A673 (cell line): ENCODE measurements around the gene NCKIPSD. TPM values are rescaled to one million over a fixed set of nuclear protein-coding genes. Genes with fewer than 3 reads are reported as not detected.

ENCODE experiments used
- BruUV-seq: library from RNA; stranded (reverse); fragments of 400-500 nt; replicated peaks from 2 replicates; lab custom pipeline; 2021; lab: Mats Ljungman, UMichigan
- CTCF ChIA-PET: fragments of 300-600 bp; sonication (Branson Sonifier 250); formaldehyde crosslinking; loops from one replicate; lab custom pipeline; 2022; ENCODE audit warnings: antibody characterized with exemption; lab: Charles Lee
- POLR2A ChIA-PET: fragments of 300-600 bp; sonication (Branson Sonifier 250); formaldehyde crosslinking; loops from one replicate; lab custom pipeline; 2022; ENCODE audit warnings: antibody characterized with exemption; ENCODE audit not compliant: low non-redundant PET; lab: Charles Lee
- DNase-seq: peaks from one replicate; pipeline ENCODE4 v3.0.0-alpha.2; 2015; ENCODE audit warnings: low spot score
- H3K27ac ChIP-seq: fragments of 200-600 bp; sonication (generic); 2 replicates; pipeline ENCODE4 v1.5.1; 2016; ENCODE audit warnings: mixed run types, low read depth, mild to moderate bottlenecking, mixed read lengths, antibody characterized with exemption, low read length; ENCODE audit not compliant: poor library complexity, severe bottlenecking
- H3K27me3 ChIP-seq: fragments of 200-600 bp; sonication (generic); replicated peaks from 2 replicates; pipeline ENCODE4 v1.6.1; 2017; ENCODE audit warnings: mixed run types, low read depth, mild to moderate bottlenecking, mixed read lengths, antibody characterized with exemption, low read length; ENCODE audit not compliant: insufficient read depth, poor library complexity
- H3K36me3 ChIP-seq: fragments of 200-600 bp; sonication (generic); 2 replicates; pipeline ENCODE4 v1.6.1; 2016; ENCODE audit warnings: mixed run types, mild to moderate bottlenecking, mixed read lengths, antibody characterized with exemption, low read length; ENCODE audit not compliant: insufficient read depth, poor library complexity, severe bottlenecking
- H3K4me1 ChIP-seq: fragments of 200-600 bp; sonication (generic); 2 replicates; pipeline ENCODE4 v1.6.1; 2017; ENCODE audit warnings: mixed run types, mild to moderate bottlenecking, mixed read lengths, antibody characterized with exemption, low read length; ENCODE audit not compliant: insufficient read depth, poor library complexity, severe bottlenecking
- H3K4me3 ChIP-seq: fragments of 200-600 bp; sonication (generic); 2 replicates; pipeline ENCODE4 v1.5.1; 2016; ENCODE audit warnings: low read depth, mixed run types, mild to moderate bottlenecking, mixed read lengths, low read length; ENCODE audit not compliant: poor library complexity, severe bottlenecking
- H3K9me3 ChIP-seq: fragments of 200-600 bp; sonication (generic); 2 replicates; pipeline ENCODE4 v1.6.1; 2016; ENCODE audit warnings: mixed run types, low read depth, mild to moderate bottlenecking, mixed read lengths, antibody characterized with exemption, low read length; ENCODE audit not compliant: poor library complexity, severe bottlenecking
- CTCF ChIP-seq: fragments of 300-800, 200-600 bp; sonication (generic); conservative IDR thresholded peaks from 2 replicates; pipeline ENCODE4 v1.5.1; 2017; ENCODE audit warnings: low read depth, mild to moderate bottlenecking, antibody characterized with exemption, low read length, moderate library complexity, mixed read lengths
- EZH2 ChIP-seq: fragments of 200-600 bp; sonication (generic); IDR thresholded peaks from 2 replicates; pipeline ENCODE4 v1.6.1; 2017; ENCODE audit warnings: borderline replicate concordance, low read depth, mild to moderate bottlenecking, mixed read lengths, antibody characterized with exemption, low read length; ENCODE audit not compliant: poor library complexity, severe bottlenecking
- intact Hi-C: fragments of 100-400 bp; cut with micrococcal nuclease; formaldehyde crosslinking; loops from one replicate; pipeline ENCODE4 v1.10.0; 2022; ENCODE audit not compliant: unreplicated experiment
- total RNA-seq: library from RNA; stranded (reverse); gene quantifications from 2 replicates; pipeline ENCODE4 v1.2.3, GENCODE V29; 2021

The NCKIPSD gene
- total RNA-seq, 1 experiment from 2014 or later: 15.0 TPM

- no peak for DNase-seq
- no TSS peak for BruUV-seq
- CTCF ChIA-PET: no interaction called here
- POLR2A ChIA-PET: no interaction called here
- H3K27me3 ChIP-seq: no peaks in the 10 kb centered on the region
- H3K36me3 ChIP-seq: peaks cover 3% of the 10 kb centered on the region
- no peak overlapping the region for H3K4me3 ChIP-seq
- TF ChIP-seq EZH2 (no peak), CTCF (no peak)
- no peaks in the 10 kb centered on the region for H3K9me3 ChIP-seq
- intact Hi-C loops: no loop called here
- H3K27ac ChIP-seq: no peak overlapping the region
- H3K4me1 ChIP-seq: peaks cover 16% of the 10 kb centered on the region
Measured at GRCh38 chr3:48681541-48681880, 4.2 kb downstream of the NCKIPSD start.

GRCh38 chr3:48680811-48681540, 4.7 kb downstream of the NCKIPSD start:
- Histone ChIP-seq H3K9me3 (no peaks in the 10 kb centered on the region), H3K27ac (no peak overlapping the region), H3K4me1 (peaks cover 16% of the 10 kb centered on the region), H3K36me3 (peaks cover 3% of the 10 kb centered on the region), H3K4me3 (no peak overlapping the region), H3K27me3 (no peaks in the 10 kb centered on the region)
- intact Hi-C loops: no loop called here
- ChIA-PET CTCF (no interaction called here), POLR2A (no interaction called here)
- TF ChIP-seq EZH2: no peak
- no peak for DNase-seq
- no TSS peak for BruUV-seq

- no peak overlapping the region for H3K4me3 ChIP-seq
- POLR2A ChIA-PET: no interaction called here
Measured at GRCh38 chr3:48679411-48680391, 6.0 kb downstream of the NCKIPSD start.

More at GRCh38 chr3:48679411-48680391, 6.0 kb downstream of the NCKIPSD start:
- Histone ChIP-seq H3K27ac (no peak overlapping the region), H3K4me1 (peaks cover 14% of the 10 kb centered on the region), H3K36me3 (peaks cover 3% of the 10 kb centered on the region), H3K9me3 (no peaks in the 10 kb centered on the region), H3K27me3 (no peaks in the 10 kb centered on the region)
- no TSS peak for BruUV-seq
- intact Hi-C loops: no loop called here
- TF ChIP-seq EZH2 (no peak), CTCF (no peak)
- no peak for DNase-seq
- CTCF ChIA-PET: interaction anchor here (0.5 kb wide), 1 partner anchor 369 kb away, joined by 7 read pairs; no protein-coding TSS in a partner anchor
